Body of pancreas (tissue), 4 donors: ENCODE results near the gene SPR.

Experiments used
- CTCF ChIP-seq, 7 experiments: fragments of 450-650 bp in 4 of 7; fragments of 200-600 bp in 3 of 7; sonication (generic) in 3 of 7; IDR thresholded peaks; one replicate each; pipeline ENCODE4 v1.5.1; 2016 to 2019; ENCODE audit warnings: antibody characterized with exemption in 7 of 7
- POLR2A ChIP-seq, 3 donors: fragments of 450-650 bp; IDR thresholded peaks; one replicate each; pipeline ENCODE4 v1.6.1; 2016; ENCODE audit warnings: antibody characterized with exemption in 3 of 3, mild to moderate bottlenecking in 2 of 3

GRCh38 chr2:72925328-72925943, 38.2 kb downstream of the SPR start:
- no peak for TF ChIP-seq CTCF (IDR thresholded peaks at IDR 0.05)
- no peak for TF ChIP-seq POLR2A (IDR thresholded peaks at IDR 0.05)
